ENCODE measurements around the gene CDCA5. TPM values are rescaled to one million over a fixed set of nuclear protein-coding genes. Genes with fewer than 3 reads are reported as not detected.

The CDCA5 gene
- total RNA-seq, 1 experiment from 2014 or later, result 72.1 TPM

DNA sequence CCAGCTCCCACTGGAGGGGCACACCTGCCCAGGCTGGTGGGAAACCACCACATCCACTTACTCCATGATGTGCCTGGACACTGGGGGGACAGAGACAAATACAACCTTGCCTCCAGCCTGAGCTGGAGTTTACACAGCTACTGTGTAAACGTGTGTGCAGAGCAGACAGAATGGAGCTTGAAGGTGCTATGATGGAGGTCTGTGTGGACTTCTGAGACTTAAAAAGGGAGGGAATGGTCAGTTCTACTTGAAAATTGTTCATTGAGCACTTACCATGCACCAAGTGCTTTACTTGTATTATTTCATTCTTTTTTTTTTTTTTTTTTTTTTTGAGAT lies 11.2 kb downstream of the CDCA5 start:
- CTCF ChIA-PET, result no interaction called here
- Histone ChIP-seq H3K4me1 (ENCODE audit: control insufficient read depth in 1 of 2, insufficient read depth in 2 of 2, low read length in 2 of 2) (no peaks in the 10 kb centered on the region), H3K4me3 (replicated peaks in 1 of 2; ENCODE audit: low read depth in 1 of 2, low read length in 2 of 2) (no peak overlapping the region), H3K4me2 (ENCODE audit: low read length) (no peak overlapping the region), H3K9ac (ENCODE audit: low read length) (no peak overlapping the region), H3K9me3 (ENCODE audit: control insufficient read depth in 1 of 2, insufficient read depth in 1 of 2, low read depth in 1 of 2, low read length in 2 of 2) (no peaks in the 10 kb centered on the region), H4K20me1 (ENCODE audit: insufficient read depth) (no peaks in the 10 kb centered on the region), H3K79me2 (ENCODE audit: insufficient read depth, low read length) (peaks cover 13% of the 10 kb centered on the region; the same call in 1 of the 2 replicates), H3K27ac (ENCODE audit: low read depth, low read length) (no peak overlapping the region), H3K36me3 (ENCODE audit: control insufficient read depth in 1 of 2, insufficient read depth in 2 of 2, low read length in 2 of 2) (peaks cover 2 to 13% of the 10 kb centered on the region in 2 experiments; a peak in 2 of 4 replicates), H3K9me2 (ENCODE audit: insufficient read depth) (no peaks in the 10 kb centered on the region), H2AFZ (ENCODE audit: low read depth, low read length, poor library complexity, severe bottlenecking) (no peak overlapping the region), H3K27me3 (ENCODE audit: insufficient read depth, low read length) (no peaks in the 10 kb centered on the region)
- intact Hi-C loops (cut with micrococcal nuclease), result no loop called here
- no TSS peak for BruUV-seq (replicated peaks)
- DNase-seq (ENCODE audit: low read depth, low spot score) (no peak), ATAC-seq (no peak)
- RAD21 ChIA-PET (ENCODE audit: low non-redundant PET in 1 of 2, low total read pairs in 2 of 2, uncharacterized antibody in 2 of 2, unreplicated experiment in 2 of 2), result no interaction called here
- TF ChIP-seq FOSL1 (IDR thresholded peaks at IDR 0.05; ENCODE audit: low read depth) (no peak), MAX (IDR thresholded peaks at IDR 0.05) (no peak)
- POLR2A ChIA-PET, result no interaction called here

DNA sequence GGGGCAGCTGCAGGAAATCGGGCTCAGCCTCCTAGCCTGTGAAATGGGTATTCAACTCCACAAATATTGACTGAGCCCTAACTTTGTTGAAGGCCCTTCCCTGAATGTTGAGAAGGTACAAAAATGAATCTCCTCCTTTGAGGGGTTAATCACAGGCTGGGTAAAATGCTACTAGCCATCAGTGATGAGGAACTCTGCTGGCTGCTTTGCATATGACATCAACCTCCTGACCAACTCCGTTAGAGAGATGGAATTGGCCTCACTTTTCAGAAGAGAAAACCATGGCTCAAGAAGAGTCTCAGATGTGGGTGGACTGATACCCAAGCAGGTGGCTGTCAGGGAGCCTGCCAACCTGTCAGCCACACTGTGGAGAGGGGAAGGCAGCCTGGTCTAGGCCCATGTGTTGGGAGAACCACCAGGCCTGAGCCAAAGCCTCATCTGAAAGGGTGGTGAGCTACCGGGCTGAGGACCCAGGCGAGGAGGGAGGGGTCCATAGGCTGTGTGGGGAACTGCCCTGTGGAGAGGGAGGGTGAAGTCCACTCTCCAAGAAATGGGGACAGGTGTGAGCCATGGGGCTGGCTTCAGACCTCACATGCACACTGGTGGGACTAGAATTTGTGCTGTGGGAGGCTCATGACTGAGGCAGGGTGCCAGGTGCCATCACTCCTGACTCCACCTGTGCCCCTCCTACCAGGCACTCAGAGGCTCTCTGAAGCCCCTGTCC lies 11.8 kb downstream of the CDCA5 start:
- Histone ChIP-seq H3K9me2 (ENCODE audit: insufficient read depth) (no peaks in the 10 kb centered on the region), H3K36me3 (ENCODE audit: control insufficient read depth in 1 of 2, insufficient read depth in 2 of 2, low read length in 2 of 2) (peaks cover 2 to 8% of the 10 kb centered on the region in 2 experiments; a peak in 2 of 4 replicates), H3K79me2 (ENCODE audit: insufficient read depth, low read length) (peaks cover 8% of the 10 kb centered on the region; the same call in 1 of the 2 replicates), H3K27ac (ENCODE audit: low read depth, low read length) (no peak overlapping the region), H3K4me1 (ENCODE audit: control insufficient read depth in 1 of 2, insufficient read depth in 2 of 2, low read length in 2 of 2) (no peaks in the 10 kb centered on the region), H3K9me3 (ENCODE audit: control insufficient read depth in 1 of 2, insufficient read depth in 1 of 2, low read depth in 1 of 2, low read length in 2 of 2) (no peaks in the 10 kb centered on the region), H3K9ac (ENCODE audit: low read length) (no peak overlapping the region), H3K27me3 (ENCODE audit: insufficient read depth, low read length) (no peaks in the 10 kb centered on the region), H2AFZ (ENCODE audit: low read depth, low read length, poor library complexity, severe bottlenecking) (no peak overlapping the region), H4K20me1 (ENCODE audit: insufficient read depth) (no peaks in the 10 kb centered on the region), H3K4me2 (ENCODE audit: low read length) (no peak overlapping the region), H3K4me3 (replicated peaks in 1 of 2; ENCODE audit: low read depth in 1 of 2, low read length in 2 of 2) (no peak overlapping the region)
- ChIA-PET CTCF (no interaction called here), RAD21 (ENCODE audit: low non-redundant PET in 1 of 2, low total read pairs in 2 of 2, uncharacterized antibody in 2 of 2, unreplicated experiment in 2 of 2) (no interaction called here), POLR2A (no interaction called here)
- ATAC-seq (no peak), DNase-seq (ENCODE audit: low read depth, low spot score) (no peak)
- intact Hi-C loops (cut with micrococcal nuclease), result no loop called here
- no TSS peak for BruUV-seq (replicated peaks)
- TF ChIP-seq ATF3 (IDR thresholded peaks at IDR 0.05) (no peak), EGR1 (IDR thresholded peaks at IDR 0.05; ENCODE audit: low read depth) (no peak), POLR2AphosphoS5 (IDR thresholded peaks at IDR 0.05; ENCODE audit: low read depth, low read length) (no peak), EZH2 (IDR thresholded peaks at IDR 0.05) (no peak), SIN3A (IDR thresholded peaks at IDR 0.05; ENCODE audit: low read depth) (no peak), ZNF274 (IDR thresholded peaks at IDR 0.05; ENCODE audit: low read depth, low read length) (no peak), POLR2A (IDR thresholded peaks at IDR 0.05; ENCODE audit: borderline replicate concordance, extremely low read depth, insufficient read depth, insufficient read length) (no peak), MAX (IDR thresholded peaks at IDR 0.05) (no peak), CEBPB (IDR thresholded peaks at IDR 0.05; ENCODE audit: low read depth) (no peak), SP1 (IDR thresholded peaks at IDR 0.05; ENCODE audit: low read depth) (no peak), SRF (IDR thresholded peaks at IDR 0.05; ENCODE audit: low read depth) (no peak), FOSL1 (IDR thresholded peaks at IDR 0.05; ENCODE audit: low read depth) (no peak), YY1 (IDR thresholded peaks at IDR 0.05; ENCODE audit: extremely low read depth, insufficient replicate concordance, low read depth, low read length) (no peak), JUND (IDR thresholded peaks at IDR 0.05) (no peak)
- TF ChIP-seq, protein P1, sequence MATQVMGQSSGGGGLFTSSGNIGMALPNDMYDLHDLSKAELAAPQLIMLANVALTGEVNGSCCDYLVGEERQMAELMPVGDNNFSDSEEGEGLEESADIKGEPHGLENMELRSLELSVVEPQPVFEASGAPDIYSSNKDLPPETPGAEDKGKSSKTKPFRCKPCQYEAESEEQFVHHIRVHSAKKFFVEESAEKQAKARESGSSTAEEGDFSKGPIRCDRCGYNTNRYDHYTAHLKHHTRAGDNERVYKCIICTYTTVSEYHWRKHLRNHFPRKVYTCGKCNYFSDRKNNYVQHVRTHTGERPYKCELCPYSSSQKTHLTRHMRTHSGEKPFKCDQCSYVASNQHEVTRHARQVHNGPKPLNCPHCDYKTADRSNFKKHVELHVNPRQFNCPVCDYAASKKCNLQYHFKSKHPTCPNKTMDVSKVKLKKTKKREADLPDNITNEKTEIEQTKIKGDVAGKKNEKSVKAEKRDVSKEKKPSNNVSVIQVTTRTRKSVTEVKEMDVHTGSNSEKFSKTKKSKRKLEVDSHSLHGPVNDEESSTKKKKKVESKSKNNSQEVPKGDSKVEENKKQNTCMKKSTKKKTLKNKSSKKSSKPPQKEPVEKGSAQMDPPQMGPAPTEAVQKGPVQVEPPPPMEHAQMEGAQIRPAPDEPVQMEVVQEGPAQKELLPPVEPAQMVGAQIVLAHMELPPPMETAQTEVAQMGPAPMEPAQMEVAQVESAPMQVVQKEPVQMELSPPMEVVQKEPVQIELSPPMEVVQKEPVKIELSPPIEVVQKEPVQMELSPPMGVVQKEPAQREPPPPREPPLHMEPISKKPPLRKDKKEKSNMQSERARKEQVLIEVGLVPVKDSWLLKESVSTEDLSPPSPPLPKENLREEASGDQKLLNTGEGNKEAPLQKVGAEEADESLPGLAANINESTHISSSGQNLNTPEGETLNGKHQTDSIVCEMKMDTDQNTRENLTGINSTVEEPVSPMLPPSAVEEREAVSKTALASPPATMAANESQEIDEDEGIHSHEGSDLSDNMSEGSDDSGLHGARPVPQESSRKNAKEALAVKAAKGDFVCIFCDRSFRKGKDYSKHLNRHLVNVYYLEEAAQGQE (IDR thresholded peaks at IDR 0.05; ENCODE audit: low read depth), result no peak
